KMS-11 (cell line): Measurements from ENCODE around the gene SRL.
A peak's percentile ranks its signal among the peaks of the same experiment; 100 is the strongest.

Experiments
- H2AFZ ChIP-seq: fragments of 200-600 bp; sonication (generic); 2 replicates; pipeline ENCODE4 v1.6.1; 2016; ENCODE audit warnings: antibody characterized with exemption, mixed run types, low read depth
- H3K27ac ChIP-seq: fragments of 200-600 bp; sonication (generic); 2 replicates; pipeline ENCODE4 v1.6.1; 2016; ENCODE audit warnings: mild to moderate bottlenecking, mixed run types
- H3K27me3 ChIP-seq: fragments of 200-600 bp; sonication (generic); 2 replicates; pipeline ENCODE4 v1.6.1; 2017; ENCODE audit warnings: mild to moderate bottlenecking, low read depth, mixed run types, moderate library complexity; ENCODE audit not compliant: insufficient read depth
- H3K36me3 ChIP-seq: fragments of 200-600 bp; sonication (generic); 2 replicates; pipeline ENCODE4 v1.6.1; 2017; ENCODE audit warnings: mild to moderate bottlenecking, mixed run types; ENCODE audit not compliant: insufficient read depth
- H3K4me1 ChIP-seq: fragments of 200-600 bp; sonication (generic); 2 replicates; pipeline ENCODE4 v1.6.1; 2016; ENCODE audit warnings: mild to moderate bottlenecking, low read depth, mixed run types; ENCODE audit not compliant: poor library complexity, severe bottlenecking
- H3K4me2 ChIP-seq: fragments of 200-600 bp; sonication (generic); 2 replicates; pipeline ENCODE4 v1.7.0; 2016; ENCODE audit warnings: mild to moderate bottlenecking, mixed run types
- H3K4me3 ChIP-seq: fragments of 200-600 bp; sonication (generic); IDR thresholded peaks from 2 replicates; pipeline ENCODE4 v1.6.1; 2017; ENCODE audit warnings: low read depth, low read length, mixed read lengths; ENCODE audit not compliant: insufficient read depth
- H3K79me2 ChIP-seq: fragments of 200-600 bp; sonication (generic); 2 replicates; pipeline ENCODE4 v1.6.1; 2016; ENCODE audit warnings: low read depth, mixed run types; ENCODE audit not compliant: insufficient read depth
- H3K9ac ChIP-seq: fragments of 200-600 bp; sonication (generic); 2 replicates; pipeline ENCODE4 v1.6.1; 2016; ENCODE audit warnings: mild to moderate bottlenecking, mixed run types
- H4K20me1 ChIP-seq: fragments of 200-600 bp; sonication (generic); 2 replicates; pipeline ENCODE4 v1.6.1; 2016; ENCODE audit warnings: mild to moderate bottlenecking, mixed run types; ENCODE audit not compliant: insufficient read depth
- TF ChIP-seq, protein P1 (sequence below): fragments of 200-600 bp; sonication (generic); conservative IDR thresholded peaks from 2 replicates; pipeline ENCODE4 v1.6.1; 2017; ENCODE audit warnings: low read depth, mild to moderate bottlenecking, antibody characterized with exemption, low read length, moderate library complexity, mixed read lengths

SRL gene

DNA sequence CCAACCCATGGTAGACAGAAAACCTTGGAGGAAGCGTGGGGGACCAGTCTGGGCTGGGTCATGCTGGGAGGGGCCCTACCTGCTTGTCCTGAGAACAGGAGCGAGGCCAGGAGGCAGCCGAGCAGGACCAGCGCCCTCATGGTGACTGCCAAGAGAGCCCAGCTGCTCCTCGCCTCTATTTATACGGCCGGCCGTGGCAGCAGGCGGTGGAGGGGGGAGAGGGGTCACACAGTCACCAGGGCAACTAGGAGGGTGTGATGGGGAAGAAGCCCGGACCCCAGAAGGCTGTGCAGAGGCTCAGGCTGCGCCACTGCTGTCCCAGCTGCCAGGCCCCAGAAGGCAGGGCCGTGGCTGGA, at the start of gene SRL:
TSS of gene SRL (minus strand) at position 153 of the 356 bp plus-strand sequence. CDS start at position 140, 13 bp downstream.
- Histone ChIP-seq H3K27ac (no peak within 1 kb of the TSS), H3K79me2 (no peaks in the 10 kb centered on the region), H3K4me2 (no peak within 1 kb of the TSS), H3K9ac (no peak within 1 kb of the TSS), H3K36me3 (no peaks in the 10 kb centered on the region), H3K4me1 (peaks cover 11% of the 10 kb centered on the region), H3K4me3 (no peak within 1 kb of the TSS), H4K20me1 (no peaks in the 10 kb centered on the region), H2AFZ (no peak within 1 kb of the TSS), H3K27me3 (no peaks in the 10 kb centered on the region)
- TF ChIP-seq, protein P1, sequence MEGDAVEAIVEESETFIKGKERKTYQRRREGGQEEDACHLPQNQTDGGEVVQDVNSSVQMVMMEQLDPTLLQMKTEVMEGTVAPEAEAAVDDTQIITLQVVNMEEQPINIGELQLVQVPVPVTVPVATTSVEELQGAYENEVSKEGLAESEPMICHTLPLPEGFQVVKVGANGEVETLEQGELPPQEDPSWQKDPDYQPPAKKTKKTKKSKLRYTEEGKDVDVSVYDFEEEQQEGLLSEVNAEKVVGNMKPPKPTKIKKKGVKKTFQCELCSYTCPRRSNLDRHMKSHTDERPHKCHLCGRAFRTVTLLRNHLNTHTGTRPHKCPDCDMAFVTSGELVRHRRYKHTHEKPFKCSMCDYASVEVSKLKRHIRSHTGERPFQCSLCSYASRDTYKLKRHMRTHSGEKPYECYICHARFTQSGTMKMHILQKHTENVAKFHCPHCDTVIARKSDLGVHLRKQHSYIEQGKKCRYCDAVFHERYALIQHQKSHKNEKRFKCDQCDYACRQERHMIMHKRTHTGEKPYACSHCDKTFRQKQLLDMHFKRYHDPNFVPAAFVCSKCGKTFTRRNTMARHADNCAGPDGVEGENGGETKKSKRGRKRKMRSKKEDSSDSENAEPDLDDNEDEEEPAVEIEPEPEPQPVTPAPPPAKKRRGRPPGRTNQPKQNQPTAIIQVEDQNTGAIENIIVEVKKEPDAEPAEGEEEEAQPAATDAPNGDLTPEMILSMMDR = no peak

DNA sequence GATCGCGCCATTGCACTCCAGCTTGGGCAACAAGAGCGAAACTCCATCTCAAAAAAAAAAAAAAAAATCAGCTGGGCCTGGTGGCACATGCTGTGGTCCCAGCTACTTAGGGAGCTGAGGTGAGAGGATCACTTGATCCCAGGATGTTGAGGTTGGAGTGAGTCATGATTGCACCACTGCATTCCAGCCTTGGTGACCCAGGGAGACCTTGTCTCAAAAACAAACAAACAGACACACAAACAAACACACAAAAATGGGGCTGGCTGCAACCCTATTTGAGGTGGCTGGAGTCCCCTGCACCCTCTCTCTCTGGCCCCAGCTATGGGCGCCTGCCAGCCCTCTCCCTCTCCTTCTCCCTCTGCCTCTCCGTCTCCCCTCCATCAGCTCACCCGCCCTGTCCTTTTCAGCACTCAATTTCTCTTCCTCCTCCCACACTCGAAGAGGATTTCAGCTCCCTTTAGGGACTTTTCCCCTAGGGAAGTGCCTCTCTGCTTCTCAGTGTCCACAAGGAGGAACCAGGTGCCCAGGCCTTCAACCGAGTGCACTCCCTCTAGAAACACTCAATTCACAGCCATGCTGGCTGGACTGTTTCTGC, 48.5 kb upstream of the SRL start:
- no peak overlapping the region for H3K9ac ChIP-seq
- H3K79me2 ChIP-seq = no peaks in the 10 kb centered on the region
- no peak overlapping the region for H3K4me3 ChIP-seq
- no peaks in the 10 kb centered on the region for H4K20me1 ChIP-seq
- H3K4me1 ChIP-seq = peaks cover 14% of the 10 kb centered on the region
- H3K27ac ChIP-seq = no peak overlapping the region
- TF ChIP-seq, protein P1 = no peak
- no peaks in the 10 kb centered on the region for H3K36me3 ChIP-seq
- no peak overlapping the region for H3K4me2 ChIP-seq
- no peak overlapping the region for H2AFZ ChIP-seq
- H3K27me3 ChIP-seq = no peaks in the 10 kb centered on the region

DNA sequence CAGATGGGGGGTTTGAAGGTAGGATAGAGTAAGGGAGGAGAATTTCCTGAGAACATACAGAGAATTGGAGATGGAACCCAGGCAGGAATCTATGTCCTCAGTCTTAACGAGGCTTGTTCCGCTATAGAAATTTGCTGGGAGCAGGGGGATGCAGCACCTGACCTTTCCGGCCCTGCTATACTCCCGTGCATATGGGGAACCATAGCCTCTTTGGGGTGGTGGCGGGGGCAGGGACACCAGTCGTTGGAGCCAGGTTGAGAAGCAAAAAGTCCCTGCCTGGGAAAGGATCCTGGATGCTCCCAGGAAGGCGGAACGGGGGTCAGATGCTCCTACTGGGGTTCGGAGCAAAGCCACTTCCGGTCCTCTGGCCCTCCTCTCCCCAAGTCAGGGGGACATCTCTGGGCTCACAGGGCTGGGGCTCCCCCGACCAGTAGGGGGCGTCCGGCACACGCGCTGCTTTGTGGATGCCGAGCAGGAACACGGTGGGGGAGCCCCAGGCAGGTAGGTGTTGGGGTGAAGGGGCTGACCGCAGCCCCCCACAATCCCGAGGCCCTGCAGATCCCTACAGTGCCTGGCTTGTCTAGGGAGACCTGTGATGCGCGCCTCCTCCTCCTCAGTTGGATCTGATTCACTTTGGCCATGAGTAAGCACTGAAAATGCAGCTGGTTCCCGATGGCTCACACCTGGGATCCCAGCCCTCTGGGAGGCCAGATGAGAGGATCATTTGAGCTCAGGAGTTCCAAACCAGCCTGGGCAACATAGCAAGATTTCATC, 46.5 kb upstream of the SRL start:
- H3K9ac ChIP-seq = no peak overlapping the region
- H4K20me1 ChIP-seq = no peaks in the 10 kb centered on the region
- peak overlapping the region; percentile 55; the same call in 1 of the 2 replicates for H3K4me2 ChIP-seq
- H3K4me1 ChIP-seq = peaks cover 14% of the 10 kb centered on the region
- TF ChIP-seq, protein P1 = peak; percentile 98
- no peaks in the 10 kb centered on the region for H3K79me2 ChIP-seq
- H3K27me3 ChIP-seq = no peaks in the 10 kb centered on the region
- H3K36me3 ChIP-seq = no peaks in the 10 kb centered on the region
- H2AFZ ChIP-seq = peak overlapping the region; percentile 67
- no peak overlapping the region for H3K27ac ChIP-seq
- no peak overlapping the region for H3K4me3 ChIP-seq

DNA sequence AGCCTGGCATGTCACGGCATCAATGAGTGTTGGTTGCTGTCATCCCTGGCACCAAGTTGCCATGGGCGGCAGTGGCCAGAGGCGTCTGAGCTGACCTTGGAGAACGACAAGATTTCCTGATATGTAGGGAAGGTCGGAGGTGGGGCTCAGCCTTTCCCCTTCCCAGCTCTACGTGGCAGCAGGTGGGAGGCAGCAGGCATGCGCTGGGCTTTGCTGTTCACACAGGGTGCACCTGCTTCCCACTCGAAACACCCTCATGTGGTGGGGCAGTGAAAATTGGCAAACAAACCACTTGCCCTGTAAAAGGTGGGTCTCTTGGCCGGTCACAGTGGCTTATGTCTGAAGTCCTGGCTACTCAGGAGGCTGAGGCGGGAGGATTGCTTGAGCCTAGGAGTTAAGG, 43.3 kb upstream of the SRL start:
- TF ChIP-seq, protein P1 = no peak
- Histone ChIP-seq H3K27me3 (no peaks in the 10 kb centered on the region), H3K9ac (no peak overlapping the region), H3K36me3 (no peaks in the 10 kb centered on the region), H3K4me3 (no peak overlapping the region), H4K20me1 (no peaks in the 10 kb centered on the region), H3K79me2 (no peaks in the 10 kb centered on the region), H3K27ac (no peak overlapping the region), H2AFZ (no peak overlapping the region), H3K4me2 (no peak overlapping the region), H3K4me1 (peaks cover 18% of the 10 kb centered on the region)
